Transverse colon (tissue), 4 donors: ENCODE measurements around the gene B4GALNT4.

Experiments
- CTCF ChIP-seq, 5 experiments: fragments of 200-600 bp in 3 of 5; fragments of 450-650 bp in 2 of 5; sonication (generic) in 3 of 5; IDR thresholded peaks; 1 replicate in 2 of 5; 2 replicates in 3 of 5; pipeline ENCODE4 v1.5.1; 2016 to 2017; ENCODE audit warnings: antibody characterized with exemption in 5 of 5, inconsistent platforms in 3 of 5, mild to moderate bottlenecking in 2 of 5, moderate library complexity in 1 of 5
- EP300 ChIP-seq: sonication (generic); formaldehyde crosslinking; IDR thresholded peaks from one replicate; pipeline ENCODE4 v1.6.1; 2017; ENCODE audit warnings: antibody characterized with exemption, low read depth
- POLR2A ChIP-seq: fragments of 450-650 bp; IDR thresholded peaks from one replicate; pipeline ENCODE4 v1.6.1; 2016; ENCODE audit warnings: antibody characterized with exemption, mild to moderate bottlenecking, moderate library complexity
- POLR2AphosphoS5 ChIP-seq, 3 donors: sonication (generic); formaldehyde crosslinking; IDR thresholded peaks; one replicate each; pipeline ENCODE4 v1.6.1; 2016; ENCODE audit warnings: antibody characterized with exemption in 3 of 3

DNA sequence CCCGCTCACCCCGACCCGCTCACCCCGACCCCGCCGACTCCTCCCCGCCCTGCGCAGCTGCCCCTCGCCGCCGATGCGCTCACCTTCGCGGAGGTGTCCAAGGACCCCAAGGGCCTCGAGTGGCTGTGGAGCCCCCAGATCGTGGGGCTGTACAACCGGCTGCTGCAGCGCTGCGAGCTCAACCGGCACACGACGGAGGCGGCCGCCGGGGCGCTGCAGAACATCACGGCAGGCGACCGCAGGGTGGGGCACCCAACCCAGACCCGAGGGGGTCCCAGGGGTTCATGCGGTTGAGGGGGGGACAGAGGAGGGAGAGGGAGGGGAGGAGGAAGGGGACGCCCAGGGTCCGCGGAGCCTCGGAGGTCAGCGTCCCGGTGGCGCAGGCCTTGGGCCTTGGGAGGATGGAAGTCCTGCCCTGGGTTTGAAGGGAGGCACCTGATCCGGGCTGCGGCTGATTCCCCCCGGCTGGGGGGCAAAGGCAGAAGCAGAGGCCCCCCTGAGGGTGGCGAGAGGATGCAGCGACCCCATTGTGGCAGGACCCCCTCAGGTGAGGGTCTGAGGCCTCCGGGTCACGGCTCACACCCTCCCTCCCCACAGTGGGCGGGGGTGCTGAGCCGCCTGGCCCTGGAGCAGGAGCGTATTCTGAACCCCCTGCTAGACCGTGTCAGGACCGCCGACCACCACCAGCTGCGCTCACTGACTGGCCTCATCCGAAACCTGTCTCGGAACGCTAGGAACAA is 33.9 kb downstream of the B4GALNT4 start:
- TF ChIP-seq CTCF (IDR thresholded peaks at IDR 0.05) (no peak), POLR2A (no peak), EP300 (no peak), POLR2AphosphoS5 (IDR thresholded peaks at IDR 0.05) (no peak)
